ENCODE data around the gene DMRT2.
A peak's percentile ranks its signal among the peaks of the same experiment; 100 is the strongest.

DMRT2 gene

DNA sequence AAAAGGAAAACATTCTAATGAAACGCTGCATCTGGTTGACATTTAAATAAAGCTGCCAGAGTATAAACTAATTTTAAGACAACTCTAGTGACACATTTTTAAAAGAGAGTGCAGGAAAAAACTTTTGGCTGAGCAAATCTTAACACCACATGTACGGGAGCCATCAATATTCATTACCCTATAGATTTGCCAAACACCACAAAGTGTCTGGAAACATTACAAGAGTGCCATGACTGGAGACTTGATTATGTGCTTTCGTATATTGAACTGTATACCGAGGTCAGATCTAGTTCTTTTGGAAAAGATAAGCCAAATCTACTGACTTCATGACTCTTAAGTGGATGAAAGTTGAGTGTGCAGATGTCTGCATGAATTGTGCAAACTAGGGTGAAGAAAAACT lies 10.6 kb upstream of the DMRT2 start:
- TF ChIP-seq KLF7 (tag by site-specific recombination; IDR thresholded peaks at IDR 0.05; ENCODE audit: borderline replicate concordance) (no peak), ZFP3 (tag by site-specific recombination; IDR thresholded peaks at IDR 0.05; ENCODE audit: low read depth) (no peak), ZNF548 (tag by site-specific recombination; IDR thresholded peaks at IDR 0.05) (no peak), ZBTB17 (tag by site-specific recombination; IDR thresholded peaks at IDR 0.05) (no peak), ZNF133 (tag by site-specific recombination; IDR thresholded peaks at IDR 0.05) (no peak), ZNF670 (tag by site-specific recombination; IDR thresholded peaks at IDR 0.05; ENCODE audit: low read depth) (no peak)
- TF ChIP-seq, protein P1, sequence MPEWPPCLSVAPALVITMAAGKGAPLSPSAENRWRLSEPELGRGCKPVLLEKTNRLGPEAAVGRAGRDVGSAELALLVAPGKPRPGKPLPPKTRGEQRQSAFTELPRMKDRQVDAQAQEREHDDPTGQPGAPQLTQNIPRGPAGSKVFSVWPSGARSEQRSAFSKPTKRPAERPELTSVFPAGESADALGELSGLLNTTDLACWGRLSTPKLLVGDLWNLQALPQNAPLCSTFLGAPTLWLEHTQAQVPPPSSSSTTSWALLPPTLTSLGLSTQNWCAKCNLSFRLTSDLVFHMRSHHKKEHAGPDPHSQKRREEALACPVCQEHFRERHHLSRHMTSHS (tag by site-specific recombination; IDR thresholded peaks at IDR 0.05), result no peak
- Histone ChIP-seq H3K36me3 (ENCODE audit: control insufficient read depth in 2 of 2, insufficient read depth in 1 of 2, low read length in 2 of 2) (no peaks in the 10 kb centered on the region), H3K9me3 (ENCODE audit: control insufficient read depth, insufficient read depth, low read depth, low read length) (no peaks in the 10 kb centered on the region), H3K27ac (ENCODE audit: extremely low read depth, low read depth, low read length) (no peak overlapping the region), H3K4me3 (ENCODE audit: low read depth, low read length) (no peak overlapping the region), H3K4me1 (ENCODE audit: control insufficient read depth, insufficient read depth, low read length) (no peaks in the 10 kb centered on the region)
- CTCF ChIA-PET, result no interaction called here
- POLR2A ChIA-PET, result interaction anchor here (0.6 kb wide), 1 partner anchor 77 kb away, joined by 3 read pairs; no protein-coding TSS in a partner anchor

DNA sequence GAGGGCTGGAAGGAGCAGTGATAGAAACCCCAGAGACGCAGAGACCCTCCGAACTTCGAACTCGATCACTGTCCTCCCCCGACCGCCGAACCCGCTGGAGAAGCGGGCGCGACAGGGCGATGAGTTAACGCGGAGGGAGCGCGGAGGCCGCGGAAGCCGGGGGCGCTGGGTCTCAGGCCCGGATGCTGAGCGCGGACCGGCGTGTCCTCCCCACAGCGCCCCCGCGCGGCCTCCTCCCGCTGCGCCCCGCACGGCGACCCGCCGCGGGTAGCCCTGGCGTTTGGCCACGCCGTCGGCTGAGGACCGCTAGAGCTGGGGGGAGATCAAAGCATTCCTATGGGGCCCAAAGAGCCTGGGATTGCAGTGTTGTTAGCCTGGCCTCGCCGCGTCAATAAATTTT lies 7.7 kb upstream of the DMRT2 start:
- no peaks in the 10 kb centered on the region for H3K36me3 ChIP-seq (ENCODE audit: control insufficient read depth in 2 of 2, insufficient read depth in 1 of 2, low read length in 2 of 2)
- H3K4me1 ChIP-seq (ENCODE audit: control insufficient read depth, insufficient read depth, low read length), result no peaks in the 10 kb centered on the region
- H3K27ac ChIP-seq (ENCODE audit: extremely low read depth, low read depth, low read length), result no peak overlapping the region
- ChIA-PET CTCF (interaction anchor here (0.8 kb wide), 1 partner anchor 1006 kb away, joined by 3 read pairs; no protein-coding TSS in a partner anchor), POLR2A (no interaction called here)
- H3K4me3 ChIP-seq (ENCODE audit: low read depth, low read length), result peak overlapping the region; percentile 17
- TF ChIP-seq ZNF623 (tag by site-specific recombination; IDR thresholded peaks at IDR 0.05), result no peak
- TF ChIP-seq ZNF48 (tag by site-specific recombination; IDR thresholded peaks at IDR 0.05), result no peak
- TF ChIP-seq, protein P2, sequence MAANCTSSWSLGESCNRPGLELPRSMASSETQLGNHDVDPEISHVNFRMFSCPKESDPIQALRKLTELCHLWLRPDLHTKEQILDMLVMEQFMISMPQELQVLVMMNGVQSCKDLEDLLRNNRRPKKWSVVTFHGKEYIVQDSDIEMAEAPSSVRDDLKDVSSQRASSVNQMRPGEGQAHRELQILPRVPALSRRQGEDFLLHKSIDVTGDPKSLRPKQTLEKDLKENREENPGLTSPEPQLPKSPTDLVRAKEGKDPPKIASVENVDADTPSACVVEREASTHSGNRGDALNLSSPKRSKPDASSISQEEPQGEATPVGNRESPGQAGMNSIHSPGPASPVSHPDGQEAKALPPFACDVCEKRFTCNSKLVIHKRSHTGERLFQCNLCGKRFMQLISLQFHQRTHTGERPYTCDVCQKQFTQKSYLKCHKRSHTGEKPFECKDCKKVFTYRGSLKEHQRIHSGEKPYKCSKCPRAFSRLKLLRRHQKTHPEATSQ (tag by site-specific recombination; IDR thresholded peaks at IDR 0.05), result no peak
- TF ChIP-seq, protein P3, sequence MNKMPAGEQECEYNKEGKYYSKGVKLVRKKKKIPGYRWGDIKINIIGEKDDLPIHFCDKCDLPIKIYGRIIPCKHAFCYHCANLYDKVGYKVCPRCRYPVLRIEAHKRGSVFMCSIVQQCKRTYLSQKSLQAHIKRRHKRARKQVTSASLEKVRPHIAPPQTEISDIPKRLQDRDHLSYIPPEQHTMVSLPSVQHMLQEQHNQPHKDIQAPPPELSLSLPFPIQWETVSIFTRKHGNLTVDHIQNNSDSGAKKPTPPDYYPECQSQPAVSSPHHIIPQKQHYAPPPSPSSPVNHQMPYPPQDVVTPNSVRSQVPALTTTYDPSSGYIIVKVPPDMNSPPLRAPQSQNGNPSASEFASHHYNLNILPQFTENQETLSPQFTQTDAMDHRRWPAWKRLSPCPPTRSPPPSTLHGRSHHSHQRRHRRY (tag by site-specific recombination; IDR thresholded peaks at IDR 0.05), result no peak
- no peak for TF ChIP-seq MYNN (tag by site-specific recombination; IDR thresholded peaks at IDR 0.05; ENCODE audit: borderline replicate concordance)
- H3K9me3 ChIP-seq (ENCODE audit: control insufficient read depth, insufficient read depth, low read depth, low read length), result no peaks in the 10 kb centered on the region

DNA sequence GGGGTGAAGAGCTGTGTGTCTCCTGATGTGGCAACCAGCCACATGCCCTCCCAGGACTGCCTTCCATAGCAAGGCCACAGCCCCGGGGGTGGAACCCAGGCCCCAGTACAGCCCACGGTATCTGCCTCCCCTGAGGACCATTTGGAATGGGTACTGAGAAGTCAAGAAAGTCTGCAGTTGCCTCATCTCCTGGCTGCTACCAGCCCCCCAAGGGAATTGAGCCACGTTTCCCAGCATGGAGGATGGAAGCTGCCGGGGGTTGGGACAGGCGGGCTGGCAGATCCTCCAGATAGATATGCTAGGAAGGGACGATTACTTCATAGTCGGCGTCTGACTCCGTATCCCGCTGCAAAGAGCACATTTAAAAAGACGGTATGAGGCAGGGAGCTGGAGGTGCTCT lies 5.5 kb upstream of the DMRT2 start:
- POLR2A ChIA-PET, result no interaction called here
- Histone ChIP-seq H3K9me3 (ENCODE audit: control insufficient read depth, insufficient read depth, low read depth, low read length) (no peaks in the 10 kb centered on the region), H3K27ac (ENCODE audit: extremely low read depth, low read depth, low read length) (no peak overlapping the region), H3K4me3 (ENCODE audit: low read depth, low read length) (no peak overlapping the region), H3K36me3 (ENCODE audit: control insufficient read depth in 2 of 2, insufficient read depth in 1 of 2, low read length in 2 of 2) (no peaks in the 10 kb centered on the region), H3K4me1 (ENCODE audit: control insufficient read depth, insufficient read depth, low read length) (no peaks in the 10 kb centered on the region)
- CTCF ChIA-PET, result interaction anchor here (0.6 to 0.7 kb wide), 2 partner anchors 115 to 594 kb away, joined by 3 to 4 read pairs; no protein-coding TSS in a partner anchor
- TF ChIP-seq ZNF555 (tag by site-specific recombination; conservative IDR thresholded peaks at IDR 0.05) (no peak), ZNF561 (tag by site-specific recombination; IDR thresholded peaks at IDR 0.05; ENCODE audit: borderline replicate concordance) (no peak)
